ENCODE results near the gene HNRNPH2.
A peak's percentile ranks its signal among the peaks of the same experiment; 100 is the strongest.

HNRNPH2 gene

DNA sequence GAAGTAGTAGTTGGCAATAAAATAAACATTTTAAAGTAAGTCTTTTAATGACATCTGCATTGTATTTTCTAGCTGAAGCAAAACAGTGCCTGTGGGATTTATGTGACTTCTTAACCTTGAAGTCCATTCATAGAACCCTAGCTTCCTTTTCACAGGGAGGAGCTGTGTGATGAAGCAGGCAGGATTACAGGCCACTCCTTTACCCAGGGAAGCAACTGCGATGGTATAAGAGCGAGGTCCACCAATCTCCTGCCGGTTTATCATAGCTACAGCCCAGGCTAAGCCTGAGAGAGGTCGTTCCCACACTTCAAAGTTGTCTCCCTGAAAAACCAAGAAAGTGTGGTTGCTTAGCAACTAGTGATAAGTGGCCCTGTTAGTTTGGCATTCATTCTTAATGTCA lies 10.2 kb upstream of the HNRNPH2 start:
- no peak for FAIRE-seq

DNA sequence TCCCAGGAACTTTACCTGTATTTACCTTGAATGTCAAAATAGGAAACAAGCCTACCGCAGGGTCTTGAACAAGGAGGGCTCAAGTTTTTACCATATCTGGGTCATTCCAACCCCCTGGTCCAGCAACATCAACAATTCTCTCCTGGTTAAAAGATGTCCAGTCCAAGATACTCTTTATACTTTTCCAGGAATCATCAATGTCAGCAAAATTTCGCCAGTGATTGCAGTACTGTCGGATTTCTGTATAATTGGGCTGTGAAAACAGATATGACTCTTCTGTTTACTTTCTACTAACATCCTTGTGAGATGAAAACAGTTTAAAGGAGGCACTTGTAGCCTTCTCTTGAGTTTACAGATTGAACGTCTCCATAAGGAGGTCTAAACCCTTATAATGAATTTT lies 9.3 kb upstream of the HNRNPH2 start:
- no peak for FAIRE-seq

DNA sequence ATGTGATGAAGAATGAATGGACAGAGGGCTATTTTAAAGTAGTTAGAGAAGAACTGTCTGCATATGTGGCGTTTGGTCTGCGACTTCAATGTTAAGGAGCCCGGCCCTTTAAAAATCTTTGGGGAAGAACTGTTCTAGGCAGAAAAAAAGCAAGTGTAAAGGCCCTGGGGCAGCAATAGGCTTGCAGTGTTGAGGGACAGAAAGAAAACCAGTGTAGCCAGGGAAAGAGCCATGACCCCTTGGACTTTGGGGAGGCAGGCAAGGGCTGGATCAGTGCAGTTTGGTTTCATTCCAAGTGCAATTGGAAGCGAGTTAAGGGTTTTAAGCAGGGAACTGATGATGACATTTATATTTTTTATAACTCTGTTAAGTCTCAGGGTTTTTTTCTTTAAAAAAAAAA lies 8.2 kb upstream of the HNRNPH2 start:
- no peak for FAIRE-seq

DNA sequence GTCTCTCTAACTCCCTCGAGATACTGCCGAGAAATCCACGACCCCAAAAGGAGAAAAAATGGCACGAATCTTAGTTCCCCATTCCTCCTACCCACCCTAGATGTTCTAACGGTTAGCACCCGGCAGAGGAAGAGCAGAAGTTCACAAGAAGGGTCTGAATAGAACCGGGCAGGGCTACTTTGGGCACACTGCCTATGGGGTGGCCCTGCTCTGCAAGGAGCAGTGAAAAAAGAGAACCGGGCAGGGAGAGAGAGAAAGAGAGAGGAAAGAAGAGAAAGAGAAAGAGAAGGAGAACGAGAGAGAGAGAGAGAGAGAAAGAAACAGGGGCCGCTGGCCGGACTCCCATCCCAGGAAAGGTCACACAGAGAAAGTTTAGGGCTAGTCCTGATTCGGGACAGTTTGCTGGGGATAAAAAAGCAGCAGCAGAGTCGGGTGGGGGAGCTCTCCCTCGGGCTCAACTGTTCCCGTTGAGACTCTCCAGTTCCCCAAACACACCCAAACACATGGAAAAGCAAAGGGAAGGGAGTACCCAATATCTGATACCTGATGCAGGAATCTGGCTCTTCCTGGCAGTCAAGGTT lies 765 bp upstream of the HNRNPH2 start:
- FAIRE-seq = no peak

DNA sequence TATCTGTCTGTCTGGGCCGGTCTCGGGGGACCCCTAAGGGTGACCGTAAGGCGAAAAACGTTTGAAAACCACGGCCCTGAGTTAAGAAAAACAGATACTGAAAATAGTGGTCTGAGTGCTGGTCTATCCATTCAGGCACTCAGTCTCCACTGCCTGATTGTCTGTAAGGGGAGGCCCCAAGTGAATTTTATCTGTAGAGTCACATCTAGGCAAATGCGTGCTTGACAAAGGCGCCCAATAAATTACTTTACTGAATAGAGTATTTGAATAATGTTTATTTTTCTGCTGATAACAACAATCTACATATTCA lies 465 bp downstream of the HNRNPH2 start:
- no peak for FAIRE-seq

DNA sequence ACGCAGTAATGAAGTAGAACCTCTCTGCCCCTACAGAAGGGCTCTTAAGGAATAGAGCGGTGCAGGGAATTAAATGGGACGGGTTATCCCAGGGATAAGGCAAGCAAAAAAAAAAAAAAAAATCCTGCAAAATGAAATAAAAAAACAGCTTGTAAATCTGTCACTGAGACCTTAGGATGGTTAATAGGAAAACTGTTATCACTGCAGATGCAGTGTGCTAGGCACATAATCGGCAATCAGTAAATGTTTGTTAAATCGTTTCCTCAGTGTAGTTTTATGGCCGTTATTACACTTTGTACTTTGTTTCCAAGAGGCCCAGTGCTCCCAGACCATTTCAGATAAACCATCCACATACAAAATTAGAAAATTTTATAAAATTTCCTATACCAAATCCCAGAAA lies 1.0 kb downstream of the HNRNPH2 start:
- FAIRE-seq = no peak

DNA sequence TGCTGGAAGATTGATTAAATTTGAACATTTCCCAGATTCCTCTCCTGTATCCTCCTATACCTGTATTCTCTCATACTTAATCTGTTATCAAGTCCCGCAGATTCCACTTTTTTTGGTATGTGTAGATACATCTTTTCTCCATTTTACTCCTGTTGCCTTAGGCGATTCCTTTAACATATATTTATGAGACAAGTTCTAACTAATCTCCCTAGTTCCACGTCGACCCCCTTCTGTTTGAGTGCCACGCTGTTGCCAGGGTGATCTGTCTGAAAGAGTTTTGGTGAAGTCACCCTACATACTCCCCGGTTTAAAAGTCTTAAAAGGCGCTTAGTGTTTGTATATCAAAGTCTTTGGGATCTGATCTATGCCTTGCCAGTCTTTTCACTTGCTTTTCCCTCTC lies 2.4 kb downstream of the HNRNPH2 start:
- FAIRE-seq = no peak

DNA sequence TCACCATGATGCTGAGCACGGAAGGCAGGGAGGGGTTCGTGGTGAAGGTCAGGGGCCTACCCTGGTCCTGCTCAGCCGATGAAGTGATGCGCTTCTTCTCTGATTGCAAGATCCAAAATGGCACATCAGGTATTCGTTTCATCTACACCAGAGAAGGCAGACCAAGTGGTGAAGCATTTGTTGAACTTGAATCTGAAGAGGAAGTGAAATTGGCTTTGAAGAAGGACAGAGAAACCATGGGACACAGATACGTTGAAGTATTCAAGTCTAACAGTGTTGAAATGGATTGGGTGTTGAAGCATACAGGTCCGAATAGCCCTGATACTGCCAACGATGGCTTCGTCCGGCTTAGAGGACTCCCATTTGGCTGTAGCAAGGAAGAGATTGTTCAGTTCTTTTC lies 4.0 kb downstream of the HNRNPH2 start:
- FAIRE-seq = no peak

DNA sequence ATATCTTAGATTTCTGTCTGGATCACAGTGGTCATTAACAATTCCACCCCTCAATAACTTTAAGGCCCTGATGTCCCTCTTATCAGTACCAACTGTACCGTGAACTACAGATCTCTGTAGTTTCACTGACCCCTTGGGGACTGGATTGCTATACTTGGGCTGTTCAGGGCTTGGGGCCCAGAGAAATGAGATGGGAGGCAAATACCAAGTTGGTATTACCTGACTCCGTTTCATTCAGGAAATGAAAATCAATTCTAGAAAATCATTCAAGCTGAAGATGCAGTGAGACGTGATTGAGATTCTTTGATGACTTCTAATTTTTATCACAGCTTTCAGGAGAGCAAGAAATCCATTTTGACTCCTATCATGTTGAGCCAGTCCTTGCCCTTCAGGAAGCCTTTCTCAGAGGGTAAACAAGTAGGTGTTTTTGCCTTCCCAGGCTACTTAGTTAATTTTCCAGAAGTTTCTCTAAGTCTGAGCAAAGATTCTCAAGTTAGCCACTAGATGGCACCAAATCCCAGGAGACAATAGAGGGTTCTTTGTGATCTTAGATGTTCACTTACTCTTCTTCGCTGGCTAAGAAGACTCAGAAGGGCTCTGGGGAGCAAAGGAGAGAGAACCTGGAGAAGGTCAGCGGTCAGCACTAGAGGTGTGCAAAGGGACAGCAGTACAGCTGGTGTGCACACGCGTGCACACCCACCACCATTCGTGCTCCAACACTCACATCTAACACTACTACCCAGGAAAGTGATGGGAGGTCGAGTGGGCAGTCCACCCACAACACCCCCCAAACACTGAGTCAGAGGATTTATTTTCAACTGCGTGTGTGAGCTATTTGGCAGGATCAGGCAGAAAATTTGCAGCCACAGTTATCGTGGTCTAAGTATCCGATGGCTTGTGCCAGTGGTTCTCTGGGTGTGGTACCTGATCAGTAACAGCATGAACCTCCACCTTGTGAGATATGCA lies 7.4 kb downstream of the HNRNPH2 start:
- peak; percentile 87 for FAIRE-seq

DNA sequence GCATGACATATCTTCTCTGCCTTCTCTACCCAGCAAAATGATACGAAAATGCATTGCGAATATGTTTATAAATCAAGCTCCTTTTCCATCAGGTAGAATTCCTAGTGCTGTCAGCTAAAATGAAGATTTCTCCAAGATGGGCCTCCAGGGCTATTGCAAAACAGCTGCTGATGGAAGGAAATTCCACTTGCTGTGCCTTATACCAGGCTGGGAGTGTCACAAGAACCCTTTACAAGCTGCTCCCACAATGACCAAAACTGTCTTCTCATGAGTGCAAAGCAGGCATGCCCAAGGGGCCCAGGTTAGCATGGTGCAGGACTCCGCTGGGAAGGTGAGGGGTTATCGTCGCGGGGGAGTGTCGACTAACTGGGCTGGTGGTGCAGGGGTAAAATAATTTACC lies 8.7 kb downstream of the HNRNPH2 start:
- no peak for FAIRE-seq

DNA sequence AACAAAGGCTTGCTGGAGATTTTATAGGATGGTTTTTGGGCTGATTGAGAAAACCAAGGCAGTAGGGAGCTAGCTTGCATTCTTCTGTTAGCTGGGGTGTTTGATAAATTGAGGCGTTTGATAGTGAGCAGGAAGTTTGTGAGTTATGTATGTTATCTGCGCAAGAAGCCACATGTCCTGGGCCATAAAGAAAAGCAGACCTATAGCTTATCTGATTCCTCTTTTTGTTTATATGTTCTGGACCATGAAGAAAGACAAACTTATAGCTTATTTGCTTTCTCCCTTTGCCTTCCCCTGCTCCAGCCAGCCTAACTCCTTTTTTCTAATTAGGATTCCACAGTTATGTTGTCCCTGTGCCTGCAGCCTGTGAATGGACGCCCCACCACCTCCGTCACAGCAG lies 9.2 kb downstream of the HNRNPH2 start:
- no peak for FAIRE-seq

DNA sequence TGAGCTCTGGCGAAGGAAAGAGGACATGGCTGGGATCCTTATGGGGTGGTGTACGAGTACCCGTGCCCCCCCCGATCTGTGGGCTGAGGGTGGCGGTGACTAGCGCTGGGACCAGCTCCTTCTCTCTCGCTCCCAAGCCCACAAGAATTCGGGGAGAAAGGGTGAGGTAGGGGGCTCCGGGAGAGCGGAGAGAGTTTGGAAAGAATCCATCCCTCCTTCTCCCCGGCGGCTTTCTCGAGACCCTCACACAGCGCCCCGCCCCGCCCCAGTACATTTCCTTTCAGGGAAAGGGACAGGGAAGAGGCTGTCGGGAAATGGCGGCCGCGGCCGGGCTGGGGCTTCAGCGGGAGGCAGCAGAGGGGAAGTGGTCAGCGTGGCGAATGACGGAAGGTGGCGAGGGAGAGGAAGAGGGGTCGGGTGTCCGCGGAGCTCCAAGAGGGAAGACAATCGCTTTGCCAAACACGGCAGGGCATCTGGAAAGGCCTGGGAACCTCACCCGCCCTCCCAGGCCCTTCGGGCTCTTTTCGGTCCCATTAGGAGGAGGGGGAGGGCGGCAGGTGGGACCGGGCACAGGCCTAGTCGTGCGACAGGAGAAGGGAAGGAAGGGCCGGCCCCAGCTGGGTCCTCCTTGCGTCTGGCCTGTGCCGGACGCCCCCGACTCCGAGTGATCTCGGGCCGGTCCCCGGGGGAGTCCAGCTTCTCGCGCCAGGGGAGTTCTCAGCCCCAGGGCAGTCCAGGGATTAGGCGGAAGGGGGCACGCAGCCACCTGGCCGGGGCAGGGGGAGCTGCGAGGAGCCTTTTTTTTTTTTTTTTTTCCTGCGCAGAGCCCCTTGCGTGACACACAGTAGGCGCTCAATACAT lies 10.2 kb downstream of the HNRNPH2 start:
- FAIRE-seq = no peak

DNA sequence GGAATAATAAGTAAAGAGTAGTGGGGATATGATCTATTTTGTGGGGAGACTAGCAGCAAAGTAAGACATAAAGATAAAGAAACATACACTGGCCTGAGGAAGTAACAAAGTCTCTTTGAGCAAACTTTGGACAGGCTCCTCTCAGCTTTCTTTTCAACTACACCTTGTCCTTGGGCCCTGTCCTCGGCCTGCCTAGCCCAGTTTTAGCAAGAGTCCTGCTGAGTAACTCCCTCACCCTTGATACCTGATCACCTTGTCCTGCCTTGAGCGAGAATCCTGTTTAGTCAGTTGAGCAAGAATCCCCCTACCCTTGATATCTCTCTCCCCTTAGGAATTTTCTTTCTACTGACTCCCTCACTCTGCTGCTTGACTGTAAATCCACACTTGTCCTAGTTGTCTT lies 11.5 kb downstream of the HNRNPH2 start:
- FAIRE-seq = no peak

DNA sequence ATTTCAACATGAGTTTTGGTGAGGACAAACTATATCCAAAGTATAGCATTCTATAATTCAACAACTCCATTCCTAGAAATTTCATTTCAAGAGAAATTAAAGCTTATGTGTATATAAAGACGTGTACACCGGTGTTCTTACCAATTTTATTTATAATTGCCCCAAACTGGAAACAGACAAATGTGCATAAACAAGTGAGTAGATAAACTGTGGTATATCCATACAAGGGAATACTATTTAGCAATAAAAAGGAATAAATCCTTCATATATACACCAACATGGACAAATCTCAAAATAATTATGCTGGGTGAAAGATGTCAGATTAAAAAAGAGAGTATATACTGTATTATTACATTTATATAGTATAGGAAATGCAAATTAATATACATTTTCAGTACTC lies 19.9 kb downstream of the HNRNPH2 start:
- FAIRE-seq = no peak

DNA sequence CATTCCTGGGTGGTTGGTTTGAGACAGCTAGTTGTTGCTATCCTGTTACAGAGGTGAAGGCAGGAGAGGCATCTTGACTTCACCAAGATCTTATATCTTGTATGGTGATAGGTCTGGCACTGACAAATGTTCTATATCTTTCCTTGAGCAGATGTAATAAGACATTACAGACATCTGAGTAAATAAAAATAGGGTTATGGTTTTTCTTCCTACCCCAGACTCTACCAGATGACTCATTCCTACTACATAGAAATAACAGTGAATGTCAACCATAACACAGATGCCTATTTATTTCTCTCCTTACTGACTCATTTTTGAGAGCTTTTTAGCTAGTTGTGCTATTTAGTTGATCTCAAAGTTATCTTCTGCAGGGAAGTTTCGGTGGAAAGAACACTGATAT lies 21.9 kb downstream of the HNRNPH2 start:
- no peak for FAIRE-seq

DNA sequence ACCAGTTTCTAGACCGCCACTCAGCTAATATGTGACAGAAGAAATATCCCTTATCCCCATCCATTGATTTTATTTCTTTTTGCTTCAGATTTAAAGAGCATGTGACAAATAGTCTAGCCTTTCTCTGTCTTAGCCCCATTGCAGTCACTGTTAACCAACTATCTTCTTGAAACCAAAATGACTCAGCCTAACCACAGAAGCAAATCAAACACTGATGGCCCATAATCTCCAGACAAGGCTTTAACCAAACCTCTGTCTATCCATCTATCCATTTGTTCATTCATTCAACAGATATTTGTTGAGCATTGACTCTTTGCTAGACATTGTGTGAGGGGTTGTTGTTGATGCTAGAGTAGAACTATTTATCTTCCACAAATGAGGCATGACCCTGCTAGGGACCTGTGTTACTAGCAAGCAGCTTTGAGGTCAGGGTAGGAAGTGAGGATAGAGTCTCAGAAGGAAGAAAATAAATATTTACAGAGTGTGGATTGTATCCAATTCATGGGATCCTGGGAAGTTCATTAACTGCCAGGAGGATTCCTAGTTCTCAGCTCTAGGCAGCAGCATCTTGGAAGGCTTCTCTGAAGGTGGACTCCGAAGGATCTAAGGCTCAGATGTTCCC lies 22.5 kb downstream of the HNRNPH2 start:
- no peak for FAIRE-seq

DNA sequence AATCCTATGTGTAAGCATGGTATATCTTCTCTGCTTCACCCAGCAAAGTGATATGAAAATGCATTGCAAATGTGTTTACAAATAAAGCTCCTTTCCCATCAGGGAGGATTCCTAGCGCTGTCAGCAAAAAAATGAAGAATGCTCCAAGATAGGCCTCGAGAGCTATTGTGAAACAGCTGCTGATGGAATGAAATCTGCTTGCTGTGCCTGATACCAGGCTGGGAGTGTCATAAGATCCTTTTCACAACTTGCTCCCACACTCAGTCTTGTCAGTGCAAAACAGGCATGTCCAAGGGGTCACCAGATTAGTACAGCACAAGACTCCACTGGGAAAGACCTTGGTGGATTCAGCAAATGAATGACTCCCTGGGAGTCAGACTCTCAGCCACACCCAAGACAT lies 34.1 kb downstream of the HNRNPH2 start:
- no peak for FAIRE-seq

DNA sequence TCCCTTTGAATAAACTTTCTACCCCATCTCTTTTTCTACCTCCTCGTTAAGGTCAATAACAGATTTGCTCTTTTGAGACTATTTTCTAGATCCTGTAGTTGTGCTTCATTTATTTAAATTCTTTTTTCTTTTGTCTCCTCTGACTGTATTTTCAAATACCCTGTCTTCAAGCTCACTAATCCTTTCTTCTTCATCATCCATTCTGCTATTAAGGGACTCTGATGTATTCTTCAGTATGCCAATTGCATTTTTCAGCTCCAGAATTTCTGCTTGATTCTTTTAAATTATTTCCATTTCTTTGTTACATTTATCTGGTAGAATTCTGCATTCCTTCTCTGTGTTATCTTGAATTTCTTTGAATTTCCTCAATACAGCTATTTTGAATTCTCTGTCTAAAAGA lies 41.3 kb downstream of the HNRNPH2 start:
- FAIRE-seq = no peak

DNA sequence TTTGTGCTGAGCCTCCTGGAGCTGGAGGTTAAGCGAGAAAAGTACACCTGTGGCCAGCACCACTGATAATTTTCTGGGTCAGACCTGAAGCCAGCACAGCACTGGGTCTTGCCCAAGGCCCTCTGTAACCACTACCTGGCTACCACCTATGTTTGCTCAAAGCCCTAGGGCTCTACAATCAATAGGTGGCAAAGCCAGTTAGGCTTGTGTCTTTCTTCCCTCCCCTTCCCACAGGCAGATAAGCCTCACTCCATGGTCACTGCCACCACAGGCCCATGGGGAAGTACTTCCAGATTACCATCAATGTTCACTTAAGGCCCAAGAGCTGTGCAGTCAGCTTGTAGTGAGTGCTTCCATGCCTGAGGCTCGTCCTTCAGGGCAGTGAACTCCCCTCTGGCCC lies 42.1 kb downstream of the HNRNPH2 start:
- FAIRE-seq = no peak

DNA sequence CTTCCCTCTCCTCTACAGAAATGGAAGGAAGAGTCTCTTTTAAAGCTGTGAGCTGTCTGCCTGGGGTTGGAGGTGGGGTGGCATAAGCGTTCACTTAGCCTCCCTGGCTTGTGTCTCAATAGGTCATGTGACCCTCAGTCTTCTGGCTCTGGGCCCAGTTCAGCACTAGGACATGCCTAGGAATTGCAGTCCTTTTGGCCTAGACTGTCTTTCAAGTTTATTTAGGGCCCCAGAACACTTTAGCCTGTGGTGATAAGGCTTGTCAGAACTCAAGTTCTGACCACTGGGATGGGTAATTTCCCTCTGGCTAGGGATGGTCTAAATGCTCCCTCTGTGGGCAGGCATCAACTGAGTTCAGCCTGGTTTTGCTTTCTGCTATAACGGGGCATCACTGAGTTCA lies 42.9 kb downstream of the HNRNPH2 start:
- no peak for FAIRE-seq

DNA sequence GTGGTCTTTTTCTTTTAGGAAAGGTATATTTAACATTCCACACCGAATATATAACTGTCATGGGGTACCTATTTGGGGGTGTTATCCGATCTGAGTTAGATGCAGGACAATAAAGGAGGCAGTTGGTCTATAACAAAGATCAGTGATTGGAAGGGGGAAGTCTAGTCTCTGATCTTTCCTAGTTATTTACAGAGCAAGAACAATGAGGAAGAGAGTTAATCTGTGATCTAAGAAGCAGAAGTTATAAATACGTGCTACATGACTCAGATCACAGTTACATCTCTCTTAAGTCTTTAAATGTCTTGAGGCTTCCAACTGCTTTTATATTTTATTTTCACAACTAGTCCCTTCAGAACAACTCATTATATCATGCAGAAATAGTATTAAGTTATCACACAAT lies 44.0 kb downstream of the HNRNPH2 start:
- FAIRE-seq = no peak

DNA sequence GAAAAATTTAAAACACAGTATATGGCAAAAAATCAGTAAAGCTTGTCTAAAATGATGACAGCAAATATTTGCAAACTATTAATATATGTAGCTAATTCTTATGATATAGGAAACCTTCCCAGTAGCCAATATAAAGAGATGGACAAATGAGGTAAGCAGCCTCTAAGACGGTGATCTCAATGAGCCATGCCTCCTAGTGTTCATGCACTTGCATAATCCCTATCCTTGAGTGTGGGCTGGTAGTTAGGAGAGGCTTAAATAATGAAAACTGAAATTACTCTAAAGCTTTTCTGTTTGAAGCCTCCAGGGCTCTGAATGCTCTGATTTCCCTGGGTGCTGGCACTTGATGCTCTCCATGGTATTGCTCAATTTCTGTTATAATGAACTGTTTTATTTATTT lies 52.6 kb downstream of the HNRNPH2 start:
- no peak for FAIRE-seq

DNA sequence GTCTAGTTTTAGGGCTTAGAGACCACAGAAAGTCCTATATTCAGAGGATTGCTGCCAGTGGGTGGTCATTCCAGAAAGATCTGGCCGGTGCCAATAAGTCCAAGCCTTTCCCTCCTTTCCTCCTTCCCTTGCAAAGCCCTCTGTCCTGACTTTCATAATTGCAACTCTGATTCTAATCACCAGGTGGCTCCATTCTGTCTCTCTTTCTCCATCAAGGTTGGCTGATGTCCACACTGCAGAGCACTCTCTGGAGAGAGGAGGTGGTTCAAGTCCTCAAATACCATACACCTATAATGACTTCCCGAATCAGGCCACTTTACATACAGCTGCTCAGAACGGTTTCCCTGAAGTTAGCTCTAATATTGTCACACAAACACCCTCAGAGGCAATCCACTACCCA lies 54.9 kb downstream of the HNRNPH2 start:
- no peak for FAIRE-seq

All from A204.1 (cell line).